ENCODE results near the gene LAMB1. TPM values are rescaled to one million over a fixed set of nuclear protein-coding genes. Genes with fewer than 3 reads are reported as not detected.

Gene LAMB1
- total RNA-seq, 1 experiment from 2014 or later, result 169 TPM

DNA sequence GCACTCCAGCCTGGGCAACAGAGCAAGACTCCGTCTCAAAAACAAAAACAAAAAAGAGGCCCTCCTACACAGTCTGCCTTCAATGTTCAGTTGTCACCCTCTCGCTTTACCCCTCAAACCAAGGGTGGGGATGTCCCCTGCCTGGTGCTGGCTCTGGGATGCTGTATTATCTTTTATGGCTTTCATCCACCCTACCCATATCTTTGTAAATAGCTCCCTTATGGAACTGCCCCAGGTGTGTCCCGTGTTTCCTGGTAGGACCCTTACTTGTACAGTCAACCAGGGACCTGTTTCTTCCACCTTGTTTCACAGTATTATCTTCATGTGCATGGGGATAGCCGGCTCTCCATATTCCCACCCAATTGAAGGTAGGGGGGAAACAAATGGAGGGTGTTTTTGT, 15.7 kb upstream of the LAMB1 start:
- Histone ChIP-seq H3K4me1 (ENCODE audit: insufficient read depth, low read length, poor library complexity, severe bottlenecking) (peaks cover 7% of the 10 kb centered on the region), H3K27me3 (replicated peaks; ENCODE audit: insufficient read depth, low read depth, low read length, poor library complexity) (no peaks in the 10 kb centered on the region), H3K27ac (ENCODE audit: low read depth, low read length, poor library complexity, severe bottlenecking) (no peak overlapping the region), H3K4me3 (ENCODE audit: low read depth, low read length, poor library complexity, severe bottlenecking) (no peak overlapping the region), H3K36me3 (ENCODE audit: insufficient read depth, low read length, poor library complexity, severe bottlenecking) (no peaks in the 10 kb centered on the region), H3K9me3 (ENCODE audit: low read depth, low read length, poor library complexity, severe bottlenecking) (no peaks in the 10 kb centered on the region)
- no TSS peak for BruUV-seq (replicated peaks)
- POLR2A ChIA-PET (ENCODE audit: low non-redundant PET), result no interaction called here
- CTCF ChIA-PET, result no interaction called here
- TF ChIP-seq CTCF (conservative IDR thresholded peaks at IDR 0.05; ENCODE audit: low read depth, low read length) (no peak), EZH2 (IDR thresholded peaks at IDR 0.05; ENCODE audit: borderline replicate concordance, low read depth, low read length, poor library complexity, severe bottlenecking) (no peak)
- no peak for DNase-seq (ENCODE audit: low spot score)
- intact Hi-C loops (cut with micrococcal nuclease; ENCODE audit: unreplicated experiment), result no loop called here

DNA sequence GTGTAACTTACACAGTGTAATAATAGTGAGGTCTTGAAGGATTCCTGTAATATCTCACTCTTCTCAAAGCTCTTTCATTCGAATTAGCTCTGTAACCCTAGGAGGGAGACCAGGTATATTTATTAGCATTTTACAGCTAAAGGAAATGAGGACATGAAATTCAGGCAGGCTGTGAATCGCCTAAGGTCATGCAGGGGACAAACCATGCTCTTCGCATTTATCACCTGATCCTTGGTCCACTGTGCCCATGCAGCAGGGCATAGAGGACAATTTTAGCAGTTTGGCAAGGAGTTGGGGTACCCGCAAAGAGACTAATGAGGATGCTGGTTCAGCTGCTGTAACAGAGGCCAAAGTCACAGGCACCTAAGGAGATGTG, 14.8 kb upstream of the LAMB1 start:
- DNase-seq (ENCODE audit: low spot score), result no peak
- POLR2A ChIA-PET (ENCODE audit: low non-redundant PET), result no interaction called here
- Histone ChIP-seq H3K4me3 (ENCODE audit: low read depth, low read length, poor library complexity, severe bottlenecking) (no peak overlapping the region), H3K27ac (ENCODE audit: low read depth, low read length, poor library complexity, severe bottlenecking) (no peak overlapping the region), H3K36me3 (ENCODE audit: insufficient read depth, low read length, poor library complexity, severe bottlenecking) (no peaks in the 10 kb centered on the region), H3K9me3 (ENCODE audit: low read depth, low read length, poor library complexity, severe bottlenecking) (no peaks in the 10 kb centered on the region), H3K4me1 (ENCODE audit: insufficient read depth, low read length, poor library complexity, severe bottlenecking) (peaks cover 1% of the 10 kb centered on the region), H3K27me3 (replicated peaks; ENCODE audit: insufficient read depth, low read depth, low read length, poor library complexity) (no peaks in the 10 kb centered on the region)
- CTCF ChIA-PET, result no interaction called here
- no TSS peak for BruUV-seq (replicated peaks)
- TF ChIP-seq EZH2 (IDR thresholded peaks at IDR 0.05; ENCODE audit: borderline replicate concordance, low read depth, low read length, poor library complexity, severe bottlenecking) (no peak), CTCF (conservative IDR thresholded peaks at IDR 0.05; ENCODE audit: low read depth, low read length) (no peak)
- intact Hi-C loops (cut with micrococcal nuclease; ENCODE audit: unreplicated experiment), result no loop called here

DNA sequence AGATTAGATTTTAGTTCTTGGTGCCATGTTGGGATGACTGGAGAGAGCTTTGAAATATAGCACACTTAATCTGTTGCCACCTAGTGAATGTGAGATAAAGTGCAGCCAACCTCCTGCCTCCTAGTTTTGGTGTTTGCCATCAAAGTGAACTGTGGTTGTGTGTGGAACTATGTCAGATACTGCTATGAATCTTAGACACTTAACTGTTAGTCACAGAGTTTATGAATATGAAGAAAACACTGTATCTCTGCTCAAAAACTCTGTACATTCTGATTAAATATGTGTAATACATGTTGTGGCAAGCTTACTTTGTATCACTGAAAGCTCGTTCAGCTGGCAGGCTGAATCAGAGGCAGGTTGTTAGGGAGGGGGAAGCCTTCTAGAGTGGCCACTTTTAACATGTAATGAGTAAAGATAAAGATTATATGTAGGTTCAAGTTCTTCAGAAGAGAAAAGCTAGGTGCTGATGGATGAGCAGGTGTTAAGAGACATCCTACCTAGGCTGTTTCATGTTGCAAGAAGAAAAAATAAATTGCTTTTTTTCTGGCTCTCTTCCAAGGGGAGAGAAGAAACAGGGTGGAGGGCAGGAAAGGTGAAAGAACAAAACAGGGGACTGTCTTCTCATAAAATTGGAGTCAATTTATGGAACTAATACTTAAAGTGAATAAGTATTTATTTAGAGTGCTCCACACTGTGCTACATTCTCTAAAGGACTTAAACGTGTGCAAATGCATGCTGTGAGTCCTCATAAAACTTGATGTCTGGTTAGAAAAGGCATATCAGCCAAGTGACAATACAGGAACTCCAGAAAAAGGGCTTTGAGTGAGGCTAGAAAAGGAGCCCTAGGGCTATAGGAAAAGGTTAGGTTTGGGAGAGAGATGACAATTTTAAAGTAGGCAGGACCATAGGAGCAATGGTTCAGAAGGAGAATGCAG, 14.1 kb upstream of the LAMB1 start:
- Histone ChIP-seq H3K27ac (ENCODE audit: low read depth, low read length, poor library complexity, severe bottlenecking) (no peak overlapping the region), H3K27me3 (replicated peaks; ENCODE audit: insufficient read depth, low read depth, low read length, poor library complexity) (no peaks in the 10 kb centered on the region), H3K4me3 (ENCODE audit: low read depth, low read length, poor library complexity, severe bottlenecking) (no peak overlapping the region), H3K4me1 (ENCODE audit: insufficient read depth, low read length, poor library complexity, severe bottlenecking) (peaks cover 7% of the 10 kb centered on the region), H3K36me3 (ENCODE audit: insufficient read depth, low read length, poor library complexity, severe bottlenecking) (no peaks in the 10 kb centered on the region), H3K9me3 (ENCODE audit: low read depth, low read length, poor library complexity, severe bottlenecking) (no peaks in the 10 kb centered on the region)
- ChIA-PET CTCF (interaction anchor here (0.6 kb wide), 1 partner anchor 33 kb away, joined by 7 read pairs; no protein-coding TSS in a partner anchor), POLR2A (ENCODE audit: low non-redundant PET) (interaction anchor here (0.7 kb wide), 1 partner anchor 501 kb away, joined by 8 read pairs; no protein-coding TSS in a partner anchor)
- intact Hi-C loops (cut with micrococcal nuclease; ENCODE audit: unreplicated experiment), result no loop called here
- DNase-seq (ENCODE audit: low spot score), result peak; percentile 59
- BruUV-seq (replicated peaks), result no TSS peak
- TF ChIP-seq EZH2 (IDR thresholded peaks at IDR 0.05; ENCODE audit: borderline replicate concordance, low read depth, low read length, poor library complexity, severe bottlenecking) (no peak), CTCF (conservative IDR thresholded peaks at IDR 0.05; ENCODE audit: low read depth, low read length) (peak; percentile 66)
